Stomach (tissue), 9 donors: Measurements from ENCODE around the gene PDIA4. TPM values are rescaled to one million over a fixed set of nuclear protein-coding genes. Genes with fewer than 3 reads are reported as not detected.
A peak's percentile ranks its signal among the peaks of the same experiment; 100 is the strongest.

ENCODE experiments used
- DNase-seq, 2 donors: peaks; one replicate each; pipeline versions ENCODE4 v3.0.0 to v3.0.0-alpha.2; 2013 to 2019
- H3K27ac ChIP-seq, 5 donors: fragments of 200-600 bp in 4 of 5; sonication (generic) in 4 of 5; one replicate each; pipeline ENCODE4 v1.5.1; 2013 to 2019; ENCODE audit warnings: mild to moderate bottlenecking in 1 of 5, moderate library complexity in 1 of 5
- H3K27me3 ChIP-seq, 3 donors: fragments of 200-600 bp; sonication (generic); one replicate each; pipeline ENCODE4 v1.5.1; 2017 to 2019; ENCODE audit warnings: mixed run types in 1 of 3
- H3K36me3 ChIP-seq, 4 donors: fragments of 200-600 bp; sonication (generic); 1 replicate in 3 of 4; 2 replicates in 1 of 4; pipeline ENCODE4 v1.5.1; 2016 to 2019
- H3K4me1 ChIP-seq, 4 donors: fragments of 200-600 bp; sonication (generic); one replicate each; pipeline ENCODE4 v1.5.1; 2016 to 2019
- H3K4me3 ChIP-seq, 4 donors: fragments of 200-600 bp; sonication (generic) in 3 of 4; one replicate each; pipeline ENCODE4 v1.5.1; 2016 to 2019; ENCODE audit warnings: mild to moderate bottlenecking in 1 of 4
- H3K9me3 ChIP-seq, 4 donors: fragments of 200-600 bp; sonication (generic); one replicate each; pipeline ENCODE4 v1.5.1; 2016 to 2019
- EP300 ChIP-seq: sonication (generic); formaldehyde crosslinking; IDR thresholded peaks from one replicate; pipeline ENCODE4 v1.6.1; 2017; ENCODE audit warnings: antibody characterized with exemption
- POLR2A ChIP-seq, 4 donors: fragments of 450-650 bp; IDR thresholded peaks; one replicate each; pipeline ENCODE4 v1.6.1; 2016; ENCODE audit warnings: antibody characterized with exemption in 4 of 4, control low read depth in 2 of 4, mild to moderate bottlenecking in 1 of 4, moderate library complexity in 1 of 4
- POLR2AphosphoS5 ChIP-seq, 3 donors: sonication (generic); formaldehyde crosslinking; IDR thresholded peaks; one replicate each; pipeline ENCODE4 v1.6.1; 2016; ENCODE audit warnings: antibody characterized with exemption in 3 of 3
- WGBS, 5 donors: extraction: QIAGEN DNeasy Blood & Tissue Kit in 3 of 5; methylation state at CpG; one replicate each; pipeline versions ENCODE4 v1.1.5 to v1.1.7; 2013 to 2018; 5-methylcytosine and 5-hydroxymethylcytosine counted together
- intact Hi-C: fragments of 100-400 bp; cut with DNase I; formaldehyde crosslinking; loops from one replicate; pipeline ENCODE4 v1.15.1; 2023; ENCODE audit warnings: low total_unique reads
- polyA plus RNA-seq, 3 donors: library from polyadenylated mRNA; stranded (reverse); fragments of 200-250 nt; gene quantifications; one replicate each; pipeline ENCODE4 v1.2.3, GENCODE V29; 2013
- total RNA-seq, 5 donors: library from RNA; depleted of rRNA; stranded (reverse); fragments of >200 nt; gene quantifications; one replicate each; pipeline versions ENCODE4 v1.1.0 to v1.2.3, GENCODE V29; 2014 to 2016
- TF ChIP-seq, protein P1 (sequence below), 7 experiments: fragments of 450-650 bp in 4 of 7; fragments of 200-600 bp in 3 of 7; sonication (generic) in 3 of 7; IDR thresholded peaks; one replicate each; pipeline ENCODE4 v1.5.1; 2016 to 2019; ENCODE audit warnings: antibody characterized with exemption in 7 of 7, control low read depth in 2 of 7, mild to moderate bottlenecking in 1 of 7
- donor health status: healthy with polysubstance abuse.
- donor health status: Bipolar disorder and iron deficiency.
- donor health status: healthy.

The PDIA4 gene
- total and polyA plus RNA-seq, 8 donors, result 13.7 to 185 (median 73.3) TPM

DNA sequence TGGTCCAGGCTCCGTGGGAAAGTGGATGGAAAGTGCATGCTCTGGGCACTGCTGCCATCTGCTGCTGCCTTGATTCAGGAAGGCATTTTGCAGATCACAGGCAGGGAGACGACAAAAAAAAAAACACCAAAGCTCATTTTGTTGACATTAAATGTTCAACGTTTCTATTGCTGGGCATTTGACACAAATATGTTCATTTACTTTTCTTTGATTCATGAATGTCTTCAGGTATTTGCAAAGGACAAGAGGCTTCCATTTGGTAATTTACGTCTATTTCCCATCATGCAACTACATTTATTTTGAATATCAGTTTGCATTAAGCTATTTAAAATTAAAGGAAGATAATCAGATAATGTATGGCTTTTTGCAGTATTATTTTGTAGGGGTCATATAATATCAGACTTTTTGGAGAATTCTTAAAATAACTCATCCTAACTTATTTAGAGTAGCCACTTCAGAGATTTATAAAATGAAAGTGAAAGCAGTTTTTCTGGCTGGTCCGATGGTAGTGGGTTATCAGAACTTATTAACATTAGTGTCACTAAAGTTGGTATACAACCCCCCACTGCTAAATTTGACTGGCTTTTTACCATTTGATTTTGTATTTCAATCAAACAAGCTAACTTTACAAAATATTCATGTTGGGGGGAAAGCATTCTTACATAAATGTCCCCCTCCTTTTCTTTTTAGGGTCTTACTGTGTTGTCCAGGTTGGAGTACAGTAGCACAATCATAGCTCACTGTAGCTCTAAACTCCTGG lies 65.3 kb downstream of the PDIA4 start:
- H3K27ac ChIP-seq, result peak overlapping the region; percentile 53 to 82 (median 69)
- H3K36me3 ChIP-seq, result no peaks in the 10 kb centered on the region
- H3K4me1 ChIP-seq, result peaks cover 9 to 32% (median 25%) of the 10 kb centered on the region in 4 donors
- no peaks in the 10 kb centered on the region for H3K27me3 ChIP-seq
- H3K4me3 ChIP-seq, result peak overlapping the region; percentile 48 to 67 (median 57)
- intact Hi-C loops, result loop anchor here (5.0 kb wide), 1 partner anchor 386 kb away; no protein-coding TSS in a partner anchor
- 0 to 1% (median 0%) methylated on average over 5 of the region's 5 CpGs for WGBS, 5 donors
- no peaks in the 10 kb centered on the region for H3K9me3 ChIP-seq
- TF ChIP-seq POLR2A (IDR thresholded peaks at IDR 0.05), result no peak
- TF ChIP-seq EP300, result no peak
- TF ChIP-seq, protein P1, sequence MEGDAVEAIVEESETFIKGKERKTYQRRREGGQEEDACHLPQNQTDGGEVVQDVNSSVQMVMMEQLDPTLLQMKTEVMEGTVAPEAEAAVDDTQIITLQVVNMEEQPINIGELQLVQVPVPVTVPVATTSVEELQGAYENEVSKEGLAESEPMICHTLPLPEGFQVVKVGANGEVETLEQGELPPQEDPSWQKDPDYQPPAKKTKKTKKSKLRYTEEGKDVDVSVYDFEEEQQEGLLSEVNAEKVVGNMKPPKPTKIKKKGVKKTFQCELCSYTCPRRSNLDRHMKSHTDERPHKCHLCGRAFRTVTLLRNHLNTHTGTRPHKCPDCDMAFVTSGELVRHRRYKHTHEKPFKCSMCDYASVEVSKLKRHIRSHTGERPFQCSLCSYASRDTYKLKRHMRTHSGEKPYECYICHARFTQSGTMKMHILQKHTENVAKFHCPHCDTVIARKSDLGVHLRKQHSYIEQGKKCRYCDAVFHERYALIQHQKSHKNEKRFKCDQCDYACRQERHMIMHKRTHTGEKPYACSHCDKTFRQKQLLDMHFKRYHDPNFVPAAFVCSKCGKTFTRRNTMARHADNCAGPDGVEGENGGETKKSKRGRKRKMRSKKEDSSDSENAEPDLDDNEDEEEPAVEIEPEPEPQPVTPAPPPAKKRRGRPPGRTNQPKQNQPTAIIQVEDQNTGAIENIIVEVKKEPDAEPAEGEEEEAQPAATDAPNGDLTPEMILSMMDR (IDR thresholded peaks at IDR 0.05), result peak in 5 of 7 experiments; percentile 33 to 92 (median 67)
- TF ChIP-seq POLR2AphosphoS5 (IDR thresholded peaks at IDR 0.05), result peak in 1 of 3 donors; percentile 45
- DNase-seq, result peak; percentile 61 to 92

DNA sequence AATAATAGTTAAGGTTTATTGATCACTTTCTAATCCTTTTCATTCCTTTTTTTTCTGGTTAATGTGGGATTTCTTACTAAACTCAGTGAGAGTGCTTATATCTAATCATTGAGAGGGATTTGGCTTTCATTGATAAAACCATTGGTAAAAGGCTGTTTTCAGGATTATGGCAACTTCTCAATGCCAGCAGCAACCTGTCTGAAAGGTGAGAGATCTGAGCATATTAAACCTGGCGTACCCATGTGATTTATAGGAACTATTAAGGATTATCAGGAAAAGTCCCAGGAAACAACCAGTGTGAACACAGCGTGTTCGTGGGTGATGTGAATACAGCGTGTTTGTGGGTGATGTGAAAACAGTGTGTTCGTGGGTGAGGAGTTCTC lies 65.9 kb downstream of the PDIA4 start:
- intact Hi-C loops, result loop anchor here (5.0 kb wide), 1 partner anchor 385 kb away; no protein-coding TSS in a partner anchor
- WGBS, 5 donors, result 4 to 9% (median 8%) methylated on average over 5 of the region's 5 CpGs
- Histone ChIP-seq H3K27me3 (no peaks in the 10 kb centered on the region), H3K9me3 (no peaks in the 10 kb centered on the region), H3K4me1 (peaks cover 9 to 32% (median 25%) of the 10 kb centered on the region in 4 donors), H3K4me3 (peak overlapping the region; percentile 48 to 67 (median 57)), H3K27ac (peak overlapping the region in 3 of 5 donors; percentile 67 to 82 (median 77)), H3K36me3 (no peaks in the 10 kb centered on the region)
- TF ChIP-seq EP300, result no peak
- TF ChIP-seq, protein P1 (IDR thresholded peaks at IDR 0.05), result no peak
- TF ChIP-seq POLR2AphosphoS5 (IDR thresholded peaks at IDR 0.05), result no peak
- no peak for TF ChIP-seq POLR2A (IDR thresholded peaks at IDR 0.05)
- no peak for DNase-seq

DNA sequence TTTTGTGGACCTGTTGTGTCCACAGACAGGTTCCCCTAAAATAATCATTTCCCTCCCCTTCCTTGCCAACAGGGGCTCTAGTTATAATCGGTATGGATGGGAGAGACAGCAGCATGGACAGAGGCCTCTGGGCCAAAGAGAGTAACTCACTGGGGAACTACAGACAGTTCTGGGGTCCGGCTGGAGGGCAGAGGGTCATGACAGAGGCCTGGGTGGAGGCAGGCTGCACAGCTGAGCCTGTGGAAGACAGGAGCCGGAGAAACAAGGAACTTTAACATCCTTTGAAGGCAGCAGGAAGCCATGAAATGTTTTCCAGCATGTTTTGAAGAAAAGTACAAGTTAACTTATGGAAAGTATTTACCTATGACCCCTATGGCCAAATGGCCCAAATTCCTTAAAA lies 68.6 kb downstream of the PDIA4 start:
- WGBS, 5 donors, result 70 to 86% (median 82%) methylated on average over 3 of the region's 3 CpGs
- intact Hi-C loops, result loop anchor here (5.0 to 10.0 kb wide), 2 partner anchors 75 to 382 kb away; partner anchors contain the start of gene EZH2
- Histone ChIP-seq H3K4me3 (no peak overlapping the region), H3K36me3 (no peaks in the 10 kb centered on the region), H3K27ac (no peak overlapping the region), H3K9me3 (no peaks in the 10 kb centered on the region), H3K27me3 (no peaks in the 10 kb centered on the region), H3K4me1 (peaks cover 9 to 21% (median 13%) of the 10 kb centered on the region in 4 donors)
- no peak for DNase-seq
- TF ChIP-seq POLR2A (IDR thresholded peaks at IDR 0.05), result no peak
- TF ChIP-seq EP300, result no peak
- TF ChIP-seq, protein P1 (IDR thresholded peaks at IDR 0.05), result no peak
- no peak for TF ChIP-seq POLR2AphosphoS5 (IDR thresholded peaks at IDR 0.05)

DNA sequence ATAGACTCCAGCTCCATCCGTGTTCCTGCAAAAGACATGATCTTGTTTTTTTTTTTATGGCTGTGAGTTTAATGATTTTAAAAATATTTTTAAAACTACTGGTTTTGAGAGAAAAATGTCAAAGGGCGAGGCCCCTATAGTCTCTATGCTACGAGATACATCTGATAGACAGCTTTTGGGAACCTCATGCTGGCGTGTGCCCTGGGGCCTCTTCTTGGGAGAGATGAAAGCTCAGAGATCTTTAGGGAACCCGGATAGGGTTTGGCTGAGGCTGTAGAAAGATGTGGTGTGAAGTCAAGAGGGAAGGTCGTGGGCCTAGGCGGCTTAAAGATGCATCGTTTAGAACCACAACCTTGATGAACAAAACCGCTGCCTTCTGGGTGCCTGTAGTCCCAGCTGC lies 70.2 kb downstream of the PDIA4 start:
- TF ChIP-seq, protein P1 (IDR thresholded peaks at IDR 0.05), result no peak
- TF ChIP-seq EP300, result no peak
- no peak for TF ChIP-seq POLR2AphosphoS5 (IDR thresholded peaks at IDR 0.05)
- no peak for TF ChIP-seq POLR2A (IDR thresholded peaks at IDR 0.05)
- WGBS, 5 donors, result 82 to 88% (median 87%) methylated on average over 9 of the region's 9 CpGs
- H3K27me3 ChIP-seq, result no peaks in the 10 kb centered on the region
- no peak overlapping the region for H3K4me3 ChIP-seq
- no peaks in the 10 kb centered on the region for H3K9me3 ChIP-seq
- no peak overlapping the region for H3K27ac ChIP-seq
- no peaks in the 10 kb centered on the region for H3K36me3 ChIP-seq
- peaks cover 0 to 5% (median 1%) of the 10 kb centered on the region in 4 donors for H3K4me1 ChIP-seq
- no peak for DNase-seq
- intact Hi-C loops, result loop anchor here (10.0 kb wide), 1 partner anchor 73 kb away; the partner anchor contains the start of gene EZH2
